Muscle of arm (tissue), 12 donors: ENCODE data around the gene KCNH1. TPM values are rescaled to one million over a fixed set of nuclear protein-coding genes. Genes with fewer than 3 reads are reported as not detected.
"Not testable (repeated sequence)": the region's sequence is repeated elsewhere in the genome, so short reads cannot be mapped to it uniquely, and the experiment has no call there.

Source experiments
- DNase-seq: peaks from one replicate; pipeline ENCODE4 v3.0.0-alpha.2; 2013
- polyA plus RNA-seq, 12 donors: library from polyadenylated mRNA; unstranded; fragments of 120-200 nt; gene quantifications; one replicate each; pipeline ENCODE4 v1.2.1, GENCODE V29; 2013; ENCODE audit not compliant: insufficient read length in 12 of 12

Gene KCNH1
- polyA plus RNA-seq, 12 donors, result 0.19 to 0.63 (median 0.35) TPM; not detected in 2

DNA sequence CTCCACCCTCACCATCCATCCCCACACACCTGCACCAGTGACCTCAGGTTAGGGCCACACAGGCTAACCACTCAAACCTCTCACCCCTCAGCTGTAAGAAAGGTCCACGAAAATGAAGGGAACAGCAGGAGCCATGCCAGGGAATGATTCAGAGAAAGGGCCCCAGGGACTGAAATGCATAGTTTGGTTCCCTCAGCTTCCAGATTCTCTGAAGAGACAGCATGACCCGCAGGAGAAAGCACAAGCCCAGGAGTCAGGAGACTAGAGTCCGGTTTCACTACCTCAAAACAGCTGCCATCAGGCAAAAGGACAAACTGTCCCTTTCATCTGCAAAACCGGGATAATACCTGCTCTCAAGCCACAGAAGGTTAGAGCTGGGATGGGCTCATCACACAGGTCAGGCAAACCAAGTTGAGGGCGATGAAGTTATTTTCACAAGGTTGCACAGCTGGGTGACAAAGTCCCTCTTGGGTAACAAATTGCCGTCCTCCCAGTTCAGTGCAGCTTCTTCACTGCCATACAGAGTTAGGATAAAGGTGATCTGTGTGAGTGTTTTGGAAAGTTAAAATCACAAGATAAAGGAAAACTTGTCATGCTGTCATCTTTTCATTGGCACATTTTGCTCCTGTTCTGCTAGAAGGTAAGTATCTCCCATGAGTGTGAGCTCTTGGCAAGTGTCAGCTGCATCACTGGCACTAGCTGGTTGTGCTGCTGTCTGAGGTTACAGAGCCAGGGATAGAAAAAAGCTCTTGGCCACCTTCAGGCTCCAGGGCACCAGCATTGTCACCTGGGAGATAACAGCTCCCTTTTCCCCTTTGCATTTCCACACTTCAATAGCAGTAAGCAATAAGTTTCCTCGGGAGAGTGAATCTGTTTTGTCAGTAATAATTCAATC lies 120.4 kb downstream of the KCNH1 start:
- no peak for DNase-seq

DNA sequence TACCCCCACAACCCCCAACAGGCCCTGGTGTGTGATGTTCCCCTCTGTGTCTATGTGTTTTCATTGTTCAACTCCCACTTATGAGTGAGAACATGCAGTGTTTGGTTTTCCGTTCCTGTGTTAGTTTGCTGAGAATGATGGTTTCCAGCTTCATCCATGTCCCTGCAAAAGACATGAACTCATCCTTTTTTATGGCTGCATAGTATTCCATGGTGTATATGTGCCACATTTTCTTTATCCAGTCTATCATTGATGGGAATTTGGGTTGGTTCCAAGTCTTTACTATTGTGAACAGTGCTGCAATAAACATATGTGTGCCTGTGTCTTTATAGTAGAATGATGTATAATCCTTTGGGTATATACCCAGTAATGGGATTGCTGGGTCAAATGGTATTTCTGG lies 122.8 kb downstream of the KCNH1 start:
- DNase-seq, result not testable (repeated sequence)

DNA sequence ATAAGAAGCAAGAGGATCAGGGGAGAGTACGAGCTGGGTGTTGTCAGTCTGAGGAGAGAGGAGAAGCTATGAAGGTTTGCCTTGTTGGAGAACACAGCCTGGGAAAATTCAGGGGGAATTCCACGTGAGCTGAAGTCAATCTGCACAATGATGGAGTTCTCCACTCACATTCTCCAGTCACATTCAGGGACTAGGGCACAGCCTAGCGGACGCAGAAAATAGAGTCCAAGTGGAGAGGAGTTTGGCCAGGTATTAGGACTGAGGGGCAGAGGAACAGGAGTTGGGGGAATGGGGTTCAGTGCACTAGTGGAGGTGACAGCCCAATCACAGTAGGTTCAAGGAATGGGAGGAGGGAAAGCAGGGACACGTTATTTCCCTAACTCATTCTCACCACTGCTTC lies 124.0 kb downstream of the KCNH1 start:
- DNase-seq, result no peak

DNA sequence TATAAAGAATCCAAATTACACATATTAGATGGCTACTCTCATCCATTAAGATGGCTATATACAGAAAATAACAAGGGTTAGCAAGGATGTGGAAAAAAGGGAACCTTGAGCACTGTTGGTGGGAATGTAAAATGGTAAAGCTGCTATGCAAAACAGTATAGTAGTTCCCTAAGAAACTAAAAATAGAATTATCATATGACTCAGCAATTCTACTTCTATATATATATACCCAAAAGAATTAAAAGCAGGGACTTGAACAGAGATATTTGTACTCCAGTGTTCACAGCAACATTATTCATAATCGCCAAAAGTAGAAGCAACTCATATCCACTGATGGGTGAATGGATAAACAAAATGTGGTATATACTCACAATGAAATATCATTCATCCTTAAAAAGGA lies 126.1 kb downstream of the KCNH1 start:
- no peak for DNase-seq

DNA sequence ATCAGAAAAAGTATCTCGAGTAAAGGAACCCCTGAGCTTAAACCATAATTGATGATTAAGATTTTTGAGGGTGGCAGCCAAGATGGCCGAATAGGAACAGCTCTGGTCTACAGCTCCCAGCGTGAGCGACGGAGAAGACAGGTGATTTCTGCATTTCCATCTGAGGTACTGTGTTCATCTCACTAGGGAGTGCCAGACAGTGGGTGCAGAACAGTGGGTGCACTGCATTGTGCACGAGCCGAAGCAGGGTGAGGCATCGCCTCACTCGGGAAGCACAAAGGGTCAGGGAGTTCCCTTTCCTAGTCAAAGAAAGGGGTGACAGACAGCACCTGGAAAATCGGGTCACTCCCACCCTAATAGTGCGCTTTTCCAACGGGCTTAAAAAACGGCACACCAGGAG lies 138.0 kb downstream of the KCNH1 start:
- DNase-seq, result not testable (repeated sequence)

DNA sequence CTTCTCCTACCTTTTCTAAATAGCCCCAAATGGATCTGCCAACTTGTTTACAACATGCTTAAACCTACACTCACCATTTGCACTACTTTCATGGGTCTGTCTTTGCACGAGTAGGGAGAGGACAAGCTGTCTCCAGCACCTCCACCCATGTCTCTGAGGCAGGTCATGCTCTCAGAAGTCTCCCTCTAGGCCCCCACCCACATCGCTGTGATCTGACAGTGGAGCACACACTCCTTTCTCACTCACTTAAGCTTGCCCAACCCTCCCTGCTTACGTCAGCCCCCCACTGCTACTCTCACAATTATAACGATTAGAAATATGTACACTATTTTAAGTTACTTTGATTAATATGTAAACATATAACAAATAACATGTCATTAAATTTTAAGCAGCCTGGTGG lies 141.1 kb downstream of the KCNH1 start:
- no peak for DNase-seq

DNA sequence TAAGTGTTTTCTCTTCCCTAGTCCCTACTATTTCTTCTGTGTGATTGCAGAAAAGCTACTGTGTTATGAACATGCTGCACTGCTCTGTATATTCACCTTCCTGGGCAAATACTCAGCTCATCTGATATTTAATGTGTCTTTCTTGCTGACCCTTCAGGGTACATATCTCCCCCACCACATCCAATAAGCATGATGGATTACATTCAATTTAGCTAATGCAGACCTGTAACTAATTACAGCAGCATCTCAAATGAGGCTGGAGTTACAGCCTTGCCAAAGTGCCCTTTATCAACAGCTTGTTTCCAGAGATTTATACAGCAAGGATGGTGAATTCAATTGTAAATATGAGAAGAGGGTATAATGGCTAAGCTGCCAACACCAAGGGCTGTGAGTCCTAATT lies 144.0 kb downstream of the KCNH1 start:
- no peak for DNase-seq

DNA sequence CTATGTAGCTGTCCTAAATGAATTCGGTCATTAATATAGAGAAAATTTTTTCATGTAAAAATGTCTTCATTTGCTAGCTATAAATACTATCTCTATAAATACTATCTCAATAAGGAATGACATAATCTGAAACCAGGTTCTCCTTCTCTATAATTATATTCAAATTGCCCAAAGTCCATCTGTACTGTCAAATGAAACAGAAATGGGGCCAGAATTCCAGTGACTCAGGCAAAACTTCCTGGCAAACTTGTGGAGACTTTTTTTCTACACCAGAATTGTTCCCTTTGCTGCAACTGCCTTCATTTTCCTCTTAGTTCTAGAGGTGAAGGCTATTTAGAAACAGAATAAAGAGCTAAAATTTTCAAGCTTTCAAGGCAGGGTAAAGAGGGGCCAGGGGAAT lies 152.5 kb downstream of the KCNH1 start:
- no peak for DNase-seq

DNA sequence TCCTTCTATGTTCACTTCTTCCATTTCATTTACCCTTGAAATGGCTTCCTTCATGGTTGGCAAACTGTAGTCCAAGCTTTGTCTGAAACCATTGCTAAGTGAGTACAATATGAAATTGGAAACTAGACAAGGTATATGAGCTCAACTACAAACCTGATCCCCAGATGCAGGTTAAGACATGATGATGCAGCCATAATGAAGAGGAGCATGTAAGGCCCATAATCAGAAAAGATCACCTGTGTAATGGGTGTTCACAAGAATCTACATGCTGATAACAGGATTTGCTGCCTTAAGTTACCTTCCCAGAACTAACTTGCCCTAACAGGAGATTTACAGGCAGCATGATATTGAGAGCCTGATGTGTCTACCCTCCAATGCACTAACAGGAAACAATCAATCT lies 153.9 kb downstream of the KCNH1 start:
- DNase-seq, result no peak

DNA sequence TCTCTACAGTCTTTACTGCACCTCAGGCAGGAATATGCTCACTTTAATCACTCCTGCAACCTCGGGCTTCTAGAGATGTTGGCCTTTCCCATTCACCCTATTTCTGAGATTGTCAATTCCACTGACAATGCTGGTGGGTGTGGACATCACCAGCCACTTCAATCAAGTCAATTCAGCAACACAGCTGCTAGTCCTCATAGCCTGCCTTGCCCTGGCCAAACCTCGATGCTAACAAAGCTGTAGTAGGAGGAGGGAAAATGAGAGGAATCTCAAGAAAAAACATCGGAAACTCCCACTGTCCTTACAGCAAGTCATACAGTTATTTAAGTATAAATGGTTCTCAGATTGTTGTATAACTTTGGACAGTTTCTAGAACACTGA lies 155.0 kb downstream of the KCNH1 start:
- DNase-seq, result no peak

DNA sequence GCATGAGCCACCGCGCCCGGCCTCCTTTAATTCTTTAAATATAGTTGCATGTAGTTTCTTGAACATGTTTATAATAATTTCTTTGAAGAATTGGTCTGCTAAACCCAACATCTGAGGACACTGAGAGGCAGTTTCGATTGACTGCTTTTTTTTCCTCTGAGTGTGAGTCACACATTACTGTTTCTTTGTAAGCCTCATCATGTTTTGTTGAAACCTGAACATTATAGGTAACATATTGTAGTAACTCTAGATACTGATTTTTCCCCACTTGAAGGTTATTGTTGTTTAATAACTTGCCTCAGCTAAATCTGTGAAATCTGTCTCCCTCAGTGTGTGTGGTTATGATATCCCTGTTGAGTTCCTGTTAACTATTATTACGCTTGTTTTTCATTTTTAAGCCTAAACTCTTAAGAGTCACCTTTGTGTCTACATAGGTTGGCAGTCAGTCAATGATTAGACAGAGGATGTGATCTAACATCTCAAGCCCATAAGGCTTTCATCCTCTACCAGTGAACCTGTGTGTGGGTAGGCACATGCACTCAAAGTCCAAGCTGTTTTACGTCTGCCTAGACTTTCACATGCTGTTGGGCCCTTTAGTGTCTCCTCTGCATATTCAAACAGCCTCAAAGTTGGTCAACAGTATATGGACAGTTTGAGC lies 155.5 kb downstream of the KCNH1 start:
- no peak for DNase-seq

DNA sequence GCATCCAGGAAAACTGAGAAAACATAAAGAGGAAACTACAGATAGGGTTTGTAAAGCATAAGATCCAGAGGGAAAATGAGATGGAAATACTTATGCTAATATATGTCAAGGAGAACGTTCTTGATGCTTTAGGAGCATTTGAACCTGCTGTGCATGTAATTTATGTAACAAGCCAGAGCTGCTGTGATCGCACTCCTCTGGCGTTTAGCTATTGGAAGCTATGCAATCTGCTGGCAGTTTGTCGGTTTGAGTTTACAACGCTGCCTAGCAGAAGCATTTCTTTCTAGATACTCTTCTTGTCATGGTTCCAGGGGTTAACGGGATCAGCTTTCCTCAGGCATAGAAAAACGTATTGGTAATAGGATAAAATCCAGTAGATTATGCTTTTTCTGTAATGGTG lies 182.7 kb downstream of the KCNH1 start:
- no peak for DNase-seq

DNA sequence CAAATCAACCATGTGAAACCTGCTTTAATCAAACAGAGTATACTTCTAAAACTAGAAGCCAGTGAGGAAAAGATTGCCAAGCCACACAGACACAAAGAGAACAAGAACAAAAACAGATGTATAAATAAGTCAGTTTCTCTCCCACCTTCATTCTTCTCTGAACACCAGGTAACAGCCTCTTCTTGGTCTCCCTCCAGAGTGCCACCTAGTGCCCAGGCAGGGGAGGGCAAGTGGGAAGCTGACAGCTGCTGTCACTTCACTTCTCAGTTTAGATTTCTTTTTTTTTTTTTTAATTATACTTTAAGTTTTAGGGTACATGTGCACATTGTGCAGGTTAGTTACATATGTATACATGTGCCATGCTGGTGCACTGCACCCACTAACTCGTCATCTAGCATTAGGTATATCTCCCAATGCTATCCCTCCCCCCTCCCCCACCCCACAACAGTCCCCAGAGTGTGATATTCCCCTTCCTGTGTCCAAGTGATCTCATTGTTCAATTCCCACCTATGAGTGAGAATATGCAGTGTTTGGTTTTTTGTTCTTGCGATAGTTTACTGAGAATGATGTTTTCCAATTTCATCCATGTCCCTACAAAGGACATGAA lies 183.9 kb downstream of the KCNH1 start:
- not testable (repeated sequence) for DNase-seq

DNA sequence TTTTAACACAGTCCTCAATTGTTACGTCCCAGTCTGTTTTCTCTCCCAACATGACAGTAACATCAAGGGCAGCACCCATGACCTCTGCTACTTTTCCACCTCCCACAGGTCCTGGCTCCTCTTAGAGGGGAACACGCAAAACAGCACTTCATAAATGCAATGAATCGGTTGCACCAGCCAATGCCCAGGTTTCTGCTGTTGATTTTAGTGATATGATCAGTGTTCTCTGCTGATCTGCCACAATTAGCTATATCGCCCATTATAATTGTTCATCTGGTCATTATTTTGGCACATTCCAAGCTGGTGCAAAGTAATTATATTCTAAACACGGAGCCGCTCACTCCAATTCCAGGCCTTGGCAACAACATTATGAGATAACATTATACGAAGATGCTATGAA lies 184.5 kb downstream of the KCNH1 start:
- DNase-seq, result no peak

DNA sequence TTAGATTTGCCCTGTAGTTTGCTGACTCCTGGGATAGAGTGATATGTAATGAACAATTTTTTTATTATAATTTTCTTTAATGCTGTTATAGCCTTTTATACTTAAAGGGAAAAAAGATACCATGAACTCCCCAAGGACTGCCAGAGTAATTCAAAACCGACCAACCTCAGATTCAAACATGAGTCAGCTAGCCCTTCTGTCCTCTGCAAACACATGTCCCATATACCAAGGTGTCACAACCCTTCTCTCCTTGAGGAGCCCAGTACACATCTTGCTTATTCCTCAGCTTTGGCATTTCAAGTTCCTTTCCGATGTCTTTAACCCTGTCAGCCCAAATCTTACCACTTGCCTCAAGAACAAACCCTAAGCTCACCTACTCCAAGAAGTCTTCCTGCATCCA lies 184.9 kb downstream of the KCNH1 start:
- no peak for DNase-seq

DNA sequence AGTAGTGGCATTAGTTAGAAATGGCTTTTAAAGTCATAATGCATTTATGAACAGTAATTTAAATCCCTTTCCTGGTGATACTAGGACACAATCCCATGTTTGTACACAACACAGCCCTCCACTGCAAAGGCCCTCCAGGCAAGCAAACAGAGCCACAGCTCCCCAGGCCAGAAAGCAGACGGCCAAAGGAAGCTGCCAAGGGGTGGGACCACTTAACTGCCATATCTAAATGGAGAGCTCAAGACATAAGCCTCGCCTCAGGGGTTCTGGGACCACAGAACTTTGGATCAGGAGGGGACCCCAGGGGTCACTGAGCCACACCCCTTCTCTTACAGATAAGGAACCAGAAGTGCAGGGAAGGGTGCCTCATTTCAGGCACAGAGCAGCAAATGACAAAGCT lies 189.7 kb downstream of the KCNH1 start:
- no peak for DNase-seq

DNA sequence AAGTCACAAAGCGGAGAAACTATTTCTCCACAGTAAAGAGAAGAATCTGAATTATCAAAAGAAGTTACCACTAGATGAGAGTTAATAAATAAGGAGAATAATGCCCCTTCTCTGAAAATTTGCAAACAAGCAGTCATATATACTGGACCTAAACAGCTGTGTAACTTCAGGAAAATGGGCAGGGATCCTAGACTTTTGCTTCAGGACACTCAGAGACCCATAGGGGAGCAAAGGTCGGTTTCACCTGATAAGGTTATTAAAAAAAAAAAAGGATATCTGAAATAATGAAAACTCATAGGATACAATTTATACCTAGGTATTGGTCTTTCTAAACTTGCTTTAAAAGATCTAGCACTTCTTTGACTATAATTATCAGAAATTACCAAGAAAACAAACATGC lies 191.4 kb downstream of the KCNH1 start:
- DNase-seq, result no peak

DNA sequence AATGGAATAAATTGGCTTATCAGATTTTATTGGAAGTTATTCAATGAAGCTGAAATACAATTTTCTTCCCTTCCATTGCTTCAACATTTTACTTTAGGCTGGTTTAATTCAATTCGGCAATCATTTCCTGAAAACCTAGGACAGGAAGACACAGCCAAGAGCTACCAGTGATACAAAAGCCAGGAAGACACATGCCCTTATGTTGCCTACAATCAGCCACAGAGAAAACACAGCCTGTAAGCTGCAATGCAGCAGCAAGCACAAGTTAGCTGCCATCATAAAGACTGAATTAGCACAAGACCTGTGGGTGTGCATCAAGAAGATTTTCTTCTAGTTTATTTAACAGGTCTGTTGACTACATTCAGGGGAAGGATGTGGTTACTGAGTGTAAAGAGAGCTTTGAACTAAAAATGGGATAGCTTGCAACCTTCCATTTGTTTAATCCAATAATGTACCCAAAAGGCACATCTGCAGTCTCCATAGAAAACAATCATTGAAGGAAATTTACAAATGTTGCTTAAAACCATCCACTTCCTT lies 193.8 kb downstream of the KCNH1 start:
- no peak for DNase-seq

DNA sequence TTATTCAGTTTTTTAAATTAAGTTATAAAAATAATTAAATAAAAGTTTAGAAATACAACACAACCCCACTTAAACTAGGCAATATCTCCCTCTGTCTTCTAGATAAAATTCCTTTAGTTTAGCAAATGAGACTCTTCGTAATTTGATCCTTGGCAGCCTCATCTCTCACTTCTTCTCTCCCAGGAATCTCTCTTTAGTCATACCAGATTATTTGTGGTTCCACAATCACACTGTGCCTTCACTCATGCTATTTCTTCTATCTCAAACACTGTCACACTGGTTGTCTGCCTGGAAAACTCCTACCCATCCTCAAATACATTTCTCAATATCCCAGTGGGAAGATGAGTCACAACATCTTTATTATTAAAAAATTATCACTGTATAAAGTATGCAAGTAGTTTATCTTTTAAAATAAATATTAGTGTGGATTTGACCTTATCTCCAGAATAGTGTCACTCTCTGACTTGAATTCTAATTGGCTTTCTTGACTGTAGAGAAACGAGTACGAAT lies 195.5 kb downstream of the KCNH1 start:
- no peak for DNase-seq

DNA sequence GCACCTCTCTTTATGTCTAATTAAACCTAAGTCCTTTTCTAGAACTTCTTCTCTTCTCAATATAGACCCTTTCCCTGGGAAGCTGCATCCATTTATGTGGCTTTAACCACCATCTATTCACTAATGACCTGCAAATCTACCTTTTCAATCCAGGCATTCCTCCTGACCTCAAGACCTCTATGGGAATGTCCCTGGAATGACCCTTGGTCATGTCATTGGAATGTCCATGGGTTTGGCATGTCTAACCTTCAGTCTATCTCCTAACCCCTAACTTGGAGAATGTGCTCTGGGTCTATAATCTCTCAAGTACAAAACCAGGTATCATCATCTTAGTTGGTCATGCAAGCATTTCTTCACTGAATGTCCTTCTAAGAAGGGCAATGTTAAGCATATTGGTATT lies 196.1 kb downstream of the KCNH1 start:
- no peak for DNase-seq

DNA sequence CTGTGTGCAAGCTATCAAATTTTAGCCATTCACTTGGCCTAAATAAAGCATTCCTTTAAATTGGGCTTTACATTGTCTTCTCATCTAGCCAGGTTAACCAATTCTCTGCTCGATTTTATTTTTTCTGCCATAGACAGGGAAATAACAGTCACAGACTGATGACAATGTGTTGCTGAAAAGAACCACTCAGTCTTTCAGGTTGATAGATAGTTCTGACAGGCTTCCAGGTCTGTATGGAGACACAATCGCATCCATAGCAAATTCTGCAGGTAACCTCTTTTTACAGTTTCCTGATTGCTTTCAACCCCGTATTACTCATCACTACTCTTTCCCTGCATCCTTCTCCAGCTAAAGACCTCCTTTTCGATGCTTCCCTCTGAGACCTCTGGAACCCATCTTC lies 198.0 kb downstream of the KCNH1 start:
- DNase-seq, result no peak

DNA sequence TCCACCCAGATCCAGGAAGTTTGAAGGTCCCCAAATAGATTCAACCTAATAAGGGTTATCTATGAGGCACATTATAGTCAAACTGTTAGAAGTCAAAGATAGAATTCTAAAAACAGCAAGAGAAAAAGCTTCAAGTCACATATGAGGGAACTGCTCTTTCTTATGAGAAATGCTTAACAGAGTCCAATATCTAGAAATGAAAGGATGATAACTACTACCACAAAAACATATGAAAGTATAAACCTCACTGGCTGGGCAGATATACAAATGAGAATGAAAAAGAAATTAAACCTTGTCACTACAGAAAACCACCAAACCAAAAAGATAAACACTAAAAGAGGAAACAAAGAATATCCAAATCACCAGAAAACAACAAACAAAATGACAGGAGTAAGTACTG lies 201.8 kb downstream of the KCNH1 start:
- no peak for DNase-seq

DNA sequence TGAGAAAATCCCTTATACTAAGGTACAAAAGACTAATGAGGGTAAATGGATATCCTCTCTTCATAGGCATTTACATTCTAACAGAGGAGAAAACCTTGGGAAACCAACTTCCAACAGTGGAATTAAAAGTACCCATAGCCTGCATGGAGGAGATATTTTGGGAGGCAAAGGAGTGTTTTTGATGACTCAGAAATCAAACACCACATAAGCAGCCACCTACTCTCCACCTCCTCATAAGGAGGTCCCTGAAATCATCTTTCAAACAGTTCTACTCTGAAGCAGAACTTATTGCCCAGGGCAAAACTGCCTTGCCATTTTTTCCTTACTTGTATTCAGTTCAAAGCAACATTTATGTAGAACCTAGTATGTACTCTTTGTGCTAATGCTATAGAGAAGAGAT lies 211.3 kb downstream of the KCNH1 start:
- no peak for DNase-seq
